Common myeloid progenitor, CD34-positive (primary cell): ENCODE results near the gene ARG2.
A peak's percentile ranks its signal among the peaks of the same experiment; 100 is the strongest.
"Not testable (repeated sequence)": the region's sequence is repeated elsewhere in the genome, so short reads cannot be mapped to it uniquely, and the experiment has no call there.

Source experiments
- CTCF ChIA-PET: fragments of 350-600 bp; sonication (Branson Sonifier 250); formaldehyde crosslinking; loops from one replicate; lab custom pipeline; 2021; ENCODE audit warnings: antibody characterized with exemption; lab: Charles Lee
- POLR2A ChIA-PET: fragments of 350-600 bp; sonication (Branson Sonifier 250); formaldehyde crosslinking; loops from one replicate; lab custom pipeline; 2021; ENCODE audit warnings: antibody characterized with exemption; lab: Charles Lee
- DNase-seq, 3 donors: peaks; one replicate each; pipeline versions ENCODE4 v3.0.0 to v3.0.0-alpha.2; 2013
- H3K27ac ChIP-seq, 2 experiments: 1 replicate in 1 of 2; 2 replicates in 1 of 2; pipeline ENCODE4 v1.7.0; 2013; ENCODE audit warnings: inconsistent platforms in 2 of 2, low read length in 2 of 2, mild to moderate bottlenecking in 2 of 2, low read depth in 1 of 2, moderate library complexity in 1 of 2; ENCODE audit not compliant: severe bottlenecking in 2 of 2, insufficient read depth in 1 of 2, poor library complexity in 1 of 2
- H3K27me3 ChIP-seq, 5 experiments: replicated peaks in 2 of 5; 1 replicate in 3 of 5; 2 replicates in 2 of 5; pipeline versions ENCODE4 v1.6.1 to v1.7.0; 2013; ENCODE audit warnings: low read length in 4 of 5, mild to moderate bottlenecking in 2 of 5, moderate library complexity in 2 of 5, inconsistent platforms in 1 of 5; ENCODE audit not compliant: insufficient read depth in 5 of 5, control insufficient read depth in 4 of 5
- H3K36me3 ChIP-seq, 4 experiments: 1 replicate in 2 of 4; 2 replicates in 2 of 4; pipeline versions ENCODE4 v1.6.1 to v1.7.0; 2013; ENCODE audit warnings: low read length in 3 of 4, control low read depth in 1 of 4, mild to moderate bottlenecking in 1 of 4; ENCODE audit not compliant: control insufficient read depth in 4 of 4, insufficient read depth in 4 of 4
- H3K4me1 ChIP-seq, 4 experiments: 1 replicate in 3 of 4; 2 replicates in 1 of 4; pipeline versions ENCODE4 v1.6.1 to v1.7.1; 2013; ENCODE audit warnings: low read length in 3 of 4, mild to moderate bottlenecking in 3 of 4, control low read depth in 1 of 4, inconsistent platforms in 1 of 4, moderate library complexity in 1 of 4; ENCODE audit not compliant: control insufficient read depth in 4 of 4, insufficient read depth in 4 of 4; ENCODE audit errors: control extremely low read depth in 1 of 4
- H3K4me3 ChIP-seq, 7 experiments: 1 replicate in 4 of 7; 2 replicates in 3 of 7; pipeline versions ENCODE4 v1.5.1 to v1.7.0; 2013; ENCODE audit warnings: mild to moderate bottlenecking in 7 of 7, low read length in 6 of 7, moderate library complexity in 6 of 7, inconsistent platforms in 2 of 7, low read depth in 2 of 7, control low read depth in 1 of 7; ENCODE audit not compliant: insufficient read depth in 4 of 7, control insufficient read depth in 1 of 7; ENCODE audit errors: extremely low read depth in 1 of 7
- H3K9me3 ChIP-seq, 5 experiments: 1 replicate in 4 of 5; 2 replicates in 1 of 5; pipeline versions ENCODE4 v1.6.1 to v1.7.1; 2013; ENCODE audit warnings: low read length in 4 of 5, mild to moderate bottlenecking in 2 of 5, inconsistent platforms in 1 of 5, low read depth in 1 of 5, moderate library complexity in 1 of 5; ENCODE audit not compliant: control insufficient read depth in 4 of 5, insufficient read depth in 2 of 5; ENCODE audit errors: control extremely low read depth in 1 of 5
- WGBS: methylation state at CpG from one replicate; pipeline ENCODE4 v1.1.5; 2013; ENCODE audit not compliant: insufficient coverage; 5-methylcytosine and 5-hydroxymethylcytosine counted together

Gene ARG2

GRCh38 chr14:67620217-67620785, 581 bp downstream of the ARG2 start:
- ChIA-PET CTCF (interaction anchor here (0.7 to 4.8 kb wide), 12 partner anchors 13 to 82 kb away, joined by 3 to 49 read pairs (median 4); partner anchors contain the start of gene RDH12), POLR2A (interaction anchor here (0.7 kb wide), 1 partner anchor 55 kb away, joined by 3 read pairs; no protein-coding TSS in a partner anchor)
- WGBS, result 11% methylated on average over 19 of the region's 19 CpGs

DNA sequence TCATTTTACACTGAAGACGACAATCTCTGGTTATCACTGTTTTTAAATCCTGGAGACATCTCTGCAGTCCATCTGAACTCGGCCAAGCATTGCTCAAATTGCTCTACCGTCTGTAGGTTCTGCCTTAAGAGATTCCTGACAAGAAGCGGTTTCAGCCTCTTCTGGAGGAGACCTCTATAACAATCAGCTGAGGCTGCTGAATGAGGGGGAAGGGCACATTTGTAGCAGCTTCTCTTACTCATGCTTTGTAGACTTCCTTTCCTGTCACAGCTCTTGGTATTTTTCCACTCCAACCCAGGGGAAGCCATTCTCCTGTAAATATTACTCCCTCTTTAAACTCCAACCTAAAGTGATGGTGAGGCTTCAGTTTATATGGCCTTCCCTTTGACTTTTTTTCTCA, 3.0 kb downstream of the ARG2 start:
- Histone ChIP-seq H3K36me3 (peaks cover 0 to 5% (median 1%) of the 10 kb centered on the region in 4 experiments), H3K9me3 (peaks cover 0 to 1% (median 0%) of the 10 kb centered on the region in 5 experiments), H3K27ac (peak overlapping the region; percentile 30 to 66), H3K4me3 (peak overlapping the region in 2 of 7 experiments; percentile 6 to 17), H3K4me1 (peaks cover 16 to 36% (median 26%) of the 10 kb centered on the region in 4 experiments), H3K27me3 (peaks cover 0 to 6% (median 2%) of the 10 kb centered on the region in 5 experiments)
- 0% methylated on average over 1 of the region's 4 CpGs for WGBS
- ChIA-PET CTCF (interaction anchor here (1.1 to 1.9 kb wide), 2 partner anchors 20 to 43 kb away, joined by 5 to 7 read pairs; no protein-coding TSS in a partner anchor), POLR2A (interaction anchor here (0.8 kb wide), 1 partner anchor 16 kb away, joined by 3 read pairs; no protein-coding TSS in a partner anchor)
- DNase-seq, result peak; percentile 56 to 81 (median 78)

More at GRCh38 chr14:67620217-67620785, 581 bp downstream of the ARG2 start:
- no peaks in the 10 kb centered on the region for H3K9me3 ChIP-seq
- peaks cover 16 to 36% (median 26%) of the 10 kb centered on the region in 4 experiments for H3K4me1 ChIP-seq
- H3K27ac ChIP-seq, result peak overlapping the region in 1 of 2 experiments; percentile 91
- peak in 1 of 3 donors; percentile 27 for DNase-seq
- peaks cover 0 to 5% (median 1%) of the 10 kb centered on the region in 4 experiments for H3K36me3 ChIP-seq
- H3K27me3 ChIP-seq, result peaks cover 0 to 6% (median 2%) of the 10 kb centered on the region in 5 experiments
- H3K4me3 ChIP-seq, result peak overlapping the region; percentile 60 to 91 (median 79)

DNA sequence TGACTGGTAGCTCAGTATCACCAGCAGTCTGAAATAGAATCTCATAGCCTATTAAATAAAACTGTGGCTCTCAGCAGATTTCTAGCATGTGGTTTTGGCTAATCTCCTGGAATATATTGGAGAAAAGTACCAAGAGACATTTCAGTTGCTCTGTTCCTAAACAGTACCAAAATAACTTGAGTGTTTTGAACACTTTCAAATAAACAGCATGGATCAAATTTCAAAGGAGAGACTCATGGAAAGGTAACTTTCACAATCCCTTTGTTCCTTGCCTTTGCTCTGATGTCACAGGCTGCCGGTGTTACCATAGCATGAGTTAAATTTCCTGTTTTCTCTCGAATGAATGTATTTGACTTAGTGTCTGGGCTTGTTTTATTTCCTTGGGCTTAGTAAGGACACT, 3.4 kb downstream of the ARG2 start:
- CTCF ChIA-PET, result interaction anchor here (1.1 to 1.9 kb wide), 3 partner anchors 20 to 43 kb away, joined by 5 to 7 read pairs (median 7); no protein-coding TSS in a partner anchor
- H3K9me3 ChIP-seq, result peaks cover 0 to 1% (median 0%) of the 10 kb centered on the region in 5 experiments
- peak in 1 of 3 donors; percentile 30 for DNase-seq
- POLR2A ChIA-PET, result interaction anchor here (0.8 kb wide), 1 partner anchor 16 kb away, joined by 3 read pairs; no protein-coding TSS in a partner anchor
- H3K4me1 ChIP-seq, result peaks cover 16 to 36% (median 26%) of the 10 kb centered on the region in 4 experiments
- H3K36me3 ChIP-seq, result peaks cover 0 to 5% (median 1%) of the 10 kb centered on the region in 4 experiments
- peak overlapping the region in 1 of 7 experiments; percentile 6 for H3K4me3 ChIP-seq
- WGBS, result 20% methylated on average over 1 of the region's 2 CpGs
- peaks cover 0 to 6% (median 2%) of the 10 kb centered on the region in 5 experiments for H3K27me3 ChIP-seq
- peak overlapping the region; percentile 30 to 66 for H3K27ac ChIP-seq

DNA sequence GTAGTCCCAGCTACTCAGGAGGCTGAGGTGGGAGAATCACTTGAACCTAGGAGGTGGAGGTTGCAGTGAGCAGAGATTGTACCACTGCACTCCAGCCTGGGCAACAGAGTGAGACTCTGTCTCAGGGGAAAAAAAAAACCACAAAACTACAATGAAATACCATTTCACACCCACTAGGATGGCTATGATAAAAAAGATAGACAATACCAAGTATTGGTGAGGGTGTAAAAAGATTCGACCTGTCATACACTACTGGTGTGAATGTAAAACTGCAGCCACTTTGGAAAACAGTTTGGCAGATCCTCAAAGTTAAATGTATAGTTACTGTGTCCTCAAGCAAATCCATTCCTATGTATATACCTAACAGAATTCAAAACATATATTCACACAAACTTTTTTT, 6.4 kb downstream of the ARG2 start:
- H3K4me3 ChIP-seq, H3K27ac ChIP-seq, H3K27me3 ChIP-seq, POLR2A ChIA-PET, H3K9me3 ChIP-seq, H3K36me3 ChIP-seq: not testable (repeated sequence)
- DNase-seq, result peak in 1 of 3 donors; percentile 41
- WGBS, result no CpG with 5 or more reads among the region's 1 CpG
- peaks cover 11 to 17% (median 13%) of the 10 kb centered on the region in 4 experiments for H3K4me1 ChIP-seq
- CTCF ChIA-PET, result interaction anchor here (0.6 kb wide), 1 partner anchor 13 kb away, joined by 3 read pairs; no protein-coding TSS in a partner anchor

- ChIA-PET POLR2A (no interaction called here), CTCF (interaction anchor here (0.9 to 5.0 kb wide), 4 partner anchors 8 to 44 kb away, joined by 3 to 12 read pairs (median 6); partner anchors contain the start of gene ARG2)
- no peak for DNase-seq
- Histone ChIP-seq H3K27ac (no peak overlapping the region), H3K9me3 (peaks cover 0 to 1% (median 0%) of the 10 kb centered on the region in 5 experiments), H3K27me3 (no peaks in the 10 kb centered on the region), H3K4me1 (peaks cover 6 to 12% (median 9%) of the 10 kb centered on the region in 4 experiments), H3K4me3 (no peak overlapping the region), H3K36me3 (peaks cover 0 to 5% (median 2%) of the 10 kb centered on the region in 4 experiments)
Observed at GRCh38 chr14:67627519-67627918, 7.8 kb downstream of the ARG2 start.

DNA sequence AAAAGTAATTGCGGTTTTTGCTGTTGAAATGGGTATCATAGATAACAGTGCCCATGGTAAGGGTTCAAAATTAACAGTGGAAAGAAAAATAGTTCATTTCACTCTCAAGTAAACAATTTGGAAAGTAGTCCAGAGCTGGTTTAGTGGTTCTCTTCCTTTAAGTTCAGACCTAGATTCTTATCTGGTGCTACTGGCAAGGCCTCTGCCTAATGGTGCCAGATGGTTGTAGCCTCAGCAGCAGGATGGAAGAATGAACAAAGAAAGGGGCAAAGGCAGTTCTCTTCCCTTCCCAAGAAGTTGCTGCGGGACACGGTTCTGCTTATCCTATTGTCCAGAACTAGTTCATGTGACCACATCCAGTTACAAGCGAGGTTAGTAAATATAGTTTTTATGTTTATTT, 10.5 kb downstream of the ARG2 start:
- Histone ChIP-seq H3K36me3 (peaks cover 0 to 2% (median 0%) of the 10 kb centered on the region in 4 experiments), H3K27me3 (no peaks in the 10 kb centered on the region), H3K9me3 (peaks cover 0 to 1% (median 0%) of the 10 kb centered on the region in 5 experiments), H3K4me1 (no peaks in the 10 kb centered on the region), H3K27ac (no peak overlapping the region), H3K4me3 (no peak overlapping the region)
- WGBS, result 80% methylated on average over 1 of the region's 4 CpGs
- no peak for DNase-seq
- ChIA-PET POLR2A (no interaction called here), CTCF (interaction anchor here (5.0 kb wide), 1 partner anchor 36 kb away, joined by 12 read pairs; no protein-coding TSS in a partner anchor)
